ENCODE data around the gene SPATA18.

DNA sequence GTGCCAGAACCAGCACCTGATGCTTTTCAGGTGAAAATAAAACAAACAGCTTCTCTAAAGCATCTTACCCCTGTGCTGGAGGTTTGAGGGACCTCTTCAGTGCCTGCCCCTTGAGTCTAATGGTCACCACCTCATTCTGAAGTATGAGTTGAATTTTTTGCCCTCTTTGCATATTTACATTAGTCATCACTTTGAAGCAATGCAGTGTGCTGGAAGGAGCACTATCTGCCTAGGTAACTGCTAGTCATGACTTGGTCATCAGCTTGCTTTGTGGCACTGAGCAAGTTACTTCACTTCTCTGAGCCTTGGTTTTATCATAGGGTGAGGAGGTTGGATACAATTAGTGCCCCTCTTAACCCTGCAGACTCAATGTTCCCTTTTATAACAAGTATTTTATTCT lies 44.9 kb downstream of the SPATA18 start:
- TF ChIP-seq EZH2 (IDR thresholded peaks at IDR 0.05; ENCODE audit: borderline replicate concordance, insufficient read depth, low read depth, low read length, poor library complexity, severe bottlenecking) (no peak), CTCF (IDR thresholded peaks at IDR 0.05) (no peak)
